ENCODE results near the gene RSRP1.

Gene RSRP1

GRCh38 chr1:25217015-25217414, 30.2 kb downstream of the RSRP1 start:
- DNase-seq, result no peak

GRCh38 chr1:25216123-25216522, 31.1 kb downstream of the RSRP1 start:
- DNase-seq, result no peak

GRCh38 chr1:25212725-25213124, 34.5 kb downstream of the RSRP1 start:
- no peak for DNase-seq

GRCh38 chr1:25210728-25211127, 36.5 kb downstream of the RSRP1 start:
- no peak for DNase-seq

- DNase-seq, result no peak
These were observed 37.7 kb downstream of the RSRP1 start for GRCh38 chr1:25209516-25209915.

GRCh38 chr1:25208561-25209222, 38.6 kb downstream of the RSRP1 start:
- no peak for DNase-seq

- no peak for DNase-seq
These were observed 39.2 kb downstream of the RSRP1 start for GRCh38 chr1:25208092-25208491.

- DNase-seq, result no peak
These were observed 41.1 kb downstream of the RSRP1 start for GRCh38 chr1:25206201-25206600.

GRCh38 chr1:25205786-25206185, 41.5 kb downstream of the RSRP1 start:
- no peak for DNase-seq

GRCh38 chr1:25204797-25205480, 42.3 kb downstream of the RSRP1 start:
- DNase-seq, result no peak

GRCh38 chr1:25201006-25201405, 46.2 kb downstream of the RSRP1 start:
- no peak for DNase-seq

- DNase-seq, result no peak
These were observed 47.2 kb downstream of the RSRP1 start for GRCh38 chr1:25199819-25200620.

- DNase-seq, result no peak
These were observed 48.5 kb downstream of the RSRP1 start for GRCh38 chr1:25198663-25199252.

GRCh38 chr1:25197982-25198662, 49.1 kb downstream of the RSRP1 start:
- DNase-seq, result no peak

GRCh38 chr1:25197235-25197975, 49.8 kb downstream of the RSRP1 start:
- no peak for DNase-seq

GRCh38 chr1:25196830-25197229, 50.4 kb downstream of the RSRP1 start:
- no peak for DNase-seq

- no peak for DNase-seq
These were observed 51.4 kb downstream of the RSRP1 start for GRCh38 chr1:25195835-25196234.

- no peak for DNase-seq
These were observed 52.7 kb downstream of the RSRP1 start for GRCh38 chr1:25194572-25195020.

GRCh38 chr1:25194054-25194453, 53.2 kb downstream of the RSRP1 start:
- DNase-seq, result no peak

- DNase-seq, result no peak
These were observed 54.0 kb downstream of the RSRP1 start for GRCh38 chr1:25193229-25193628.

Measured in right forelimb (tissue), 1 donor.